A549 (cell line): ENCODE results near the gene DMRT2.

ENCODE experiments used
- ESRRA ChIP-seq: fragments of 150-350 bp; IDR thresholded peaks from 2 replicates; pipeline ENCODE4 v1.6.1; 2014; ENCODE audit warnings: mild to moderate bottlenecking, low read length, borderline replicate concordance
- HDAC2 ChIP-seq: fragments of 200-600 bp; sonication (generic); IDR thresholded peaks from 2 replicates; pipeline ENCODE4 v1.6.1; 2016
- JUN ChIP-seq, 2 experiments: fragments of >200 bp; sonication (Bioruptor Twin); formaldehyde crosslinking; IDR thresholded peaks; 2 replicates in 1 of 2; 3 replicates in 1 of 2; pipeline ENCODE4 v1.6.1; 2016 to 2017
- MAFK ChIP-seq: fragments of 450-650 bp; IDR thresholded peaks from 2 replicates; pipeline ENCODE4 v1.6.1; 2014; ENCODE audit not compliant: partially characterized antibody
- NR3C1 ChIP-seq: fragments of >200 bp; sonication (Bioruptor Twin); formaldehyde crosslinking; IDR thresholded peaks from 3 replicates; pipeline ENCODE4 v1.6.1; 2017
- POLR2A ChIP-seq: IDR thresholded peaks from 2 replicates; pipeline ENCODE4 v1.6.1; 2012; ENCODE audit warnings: mild to moderate bottlenecking, low read length
- POLR2AphosphoS2 ChIP-seq: conservative IDR thresholded peaks from 2 replicates; pipeline ENCODE4 v1.6.1; 2012; ENCODE audit warnings: low read length, improper control_type of control experiment, inconsistent platforms
- RAD21 ChIP-seq, 2 experiments: fragments of >200 bp in 1 of 2; sonication (Bioruptor Twin) in 1 of 2; formaldehyde crosslinking in 1 of 2; IDR thresholded peaks in 1 of 2; conservative IDR thresholded peaks in 1 of 2; 2 replicates in 1 of 2; 3 replicates in 1 of 2; pipeline ENCODE4 v1.6.1; 2012 to 2018; ENCODE audit warnings: inconsistent platforms in 1 of 2
- ZNF302 ChIP-seq: fragments of 250-450 bp; sonication (Bioruptor Pico); IDR thresholded peaks from 2 replicates; pipeline ENCODE4 v1.9.0; 2021; ENCODE audit warnings: inconsistent platforms, mild to moderate bottlenecking, moderate library complexity
- TF ChIP-seq, protein P1 (sequence below): fragments of >200 bp; sonication (Bioruptor Twin); formaldehyde crosslinking; IDR thresholded peaks from 3 replicates; pipeline ENCODE4 v1.5.1; 2016

DNA sequence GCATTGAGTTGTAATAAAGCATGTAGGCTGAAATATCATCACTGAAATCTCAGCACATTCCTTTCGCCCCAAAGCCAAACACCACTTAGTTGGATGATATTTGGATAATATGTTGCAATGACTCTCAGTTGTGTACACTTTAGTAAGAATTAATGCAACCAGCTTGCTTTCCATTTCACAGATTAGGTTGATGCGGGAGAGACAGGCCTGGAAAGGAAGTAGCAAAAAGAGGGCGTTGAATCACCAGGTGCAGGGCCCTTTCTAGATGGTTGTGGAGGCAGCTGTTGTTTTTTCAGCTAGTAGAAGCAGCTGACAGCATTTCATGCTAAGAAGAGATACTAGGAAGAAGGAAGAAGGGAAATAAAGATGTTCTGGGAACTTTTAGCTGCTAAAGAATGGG, 42.8 kb upstream of the DMRT2 start:
- TF ChIP-seq, protein P1, sequence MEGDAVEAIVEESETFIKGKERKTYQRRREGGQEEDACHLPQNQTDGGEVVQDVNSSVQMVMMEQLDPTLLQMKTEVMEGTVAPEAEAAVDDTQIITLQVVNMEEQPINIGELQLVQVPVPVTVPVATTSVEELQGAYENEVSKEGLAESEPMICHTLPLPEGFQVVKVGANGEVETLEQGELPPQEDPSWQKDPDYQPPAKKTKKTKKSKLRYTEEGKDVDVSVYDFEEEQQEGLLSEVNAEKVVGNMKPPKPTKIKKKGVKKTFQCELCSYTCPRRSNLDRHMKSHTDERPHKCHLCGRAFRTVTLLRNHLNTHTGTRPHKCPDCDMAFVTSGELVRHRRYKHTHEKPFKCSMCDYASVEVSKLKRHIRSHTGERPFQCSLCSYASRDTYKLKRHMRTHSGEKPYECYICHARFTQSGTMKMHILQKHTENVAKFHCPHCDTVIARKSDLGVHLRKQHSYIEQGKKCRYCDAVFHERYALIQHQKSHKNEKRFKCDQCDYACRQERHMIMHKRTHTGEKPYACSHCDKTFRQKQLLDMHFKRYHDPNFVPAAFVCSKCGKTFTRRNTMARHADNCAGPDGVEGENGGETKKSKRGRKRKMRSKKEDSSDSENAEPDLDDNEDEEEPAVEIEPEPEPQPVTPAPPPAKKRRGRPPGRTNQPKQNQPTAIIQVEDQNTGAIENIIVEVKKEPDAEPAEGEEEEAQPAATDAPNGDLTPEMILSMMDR: no peak
- no peak for TF ChIP-seq ZNF302 (CRISPR knock-in tag)
- no peak for TF ChIP-seq NR3C1
- TF ChIP-seq POLR2AphosphoS2: no peak
- no peak for TF ChIP-seq RAD21 (conservative IDR thresholded peaks at IDR 0.05 in 1 of 2, IDR thresholded peaks at IDR 0.05 in 1 of 2)
- TF ChIP-seq JUN (IDR thresholded peaks at IDR 0.05): no peak
- no peak for TF ChIP-seq HDAC2
- TF ChIP-seq MAFK: no peak
- no peak for TF ChIP-seq POLR2A
- TF ChIP-seq ESRRA: no peak
